Activated T-helper 1 cell treated with anti-CD3 and anti-CD28 coated beads, Interleukin-2, amount 50 U/mL, for 16 hours (primary cell): Measurements from ENCODE around the gene PRR7.
A peak's percentile ranks its signal among the peaks of the same experiment; 100 is the strongest.
"Not testable (repeated sequence)": the region's sequence is repeated elsewhere in the genome, so short reads cannot be mapped to it uniquely, and the experiment has no call there.

Experiments
- DNase-seq, 2 donors: peaks; one replicate each; pipeline ENCODE4 v3.0.0-alpha.2; 2020; ENCODE audit warnings: low read depth in 1 of 2, low spot score in 1 of 2

The PRR7 gene

GRCh38 chr5:177446200-177447065 is at the start of gene PRR7:
Gene PRR7, plus strand, starts transcription at chr5:177446814. Its CDS starts 8,254 bp downstream, at chr5:177455068.
- peak; percentile 39 to 67 for DNase-seq

- DNase-seq = no peak
These were observed 48.7 kb upstream of the PRR7 start for GRCh38 chr5:177397875-177398390.

GRCh38 chr5:177399997-177400868 is 46.4 kb upstream of the PRR7 start, which contains the start of gene PFN3:
Gene PFN3, minus strand, starts transcription at chr5:177400661. Its CDS starts 85 bp downstream, at chr5:177400576.
- DNase-seq = no peak

- peak; percentile 48 to 57 for DNase-seq
These were observed 44.2 kb upstream of the PRR7 start for GRCh38 chr5:177402271-177403043.

- peak in 1 of 2 donors; percentile 41 for DNase-seq
These were observed 43.4 kb upstream of the PRR7 start for GRCh38 chr5:177403102-177403791.

- peak; percentile 63 to 73 for DNase-seq
These were observed 42.6 kb upstream of the PRR7 start for GRCh38 chr5:177403792-177404640.

GRCh38 chr5:177404641-177405179 is 41.9 kb upstream of the PRR7 start:
- no peak for DNase-seq

GRCh38 chr5:177405312-177405711 is 41.3 kb upstream of the PRR7 start:
- DNase-seq = no peak

- DNase-seq = no peak
These were observed 40.8 kb upstream of the PRR7 start for GRCh38 chr5:177405805-177406204.

- DNase-seq = no peak
These were observed 37.4 kb upstream of the PRR7 start, which contains the start of gene F12 for GRCh38 chr5:177409043-177409801. Gene F12, minus strand, starts transcription at chr5:177409564. Its CDS starts 37 bp downstream, at chr5:177409527.

GRCh38 chr5:177410575-177410974 is 36.0 kb upstream of the PRR7 start:
- no peak for DNase-seq

- no peak for DNase-seq
These were observed 33.9 kb upstream of the PRR7 start for GRCh38 chr5:177412603-177413233.

GRCh38 chr5:177414481-177414880 is 32.1 kb upstream of the PRR7 start:
- no peak for DNase-seq

GRCh38 chr5:177417081-177417480 is 29.5 kb upstream of the PRR7 start:
- not testable (repeated sequence) for DNase-seq

GRCh38 chr5:177419046-177419445 is 27.6 kb upstream of the PRR7 start:
- DNase-seq = no peak

- not testable (repeated sequence) for DNase-seq
These were observed 26.1 kb upstream of the PRR7 start for GRCh38 chr5:177420472-177420871.

GRCh38 chr5:177421062-177421798 is 25.4 kb upstream of the PRR7 start:
- no peak for DNase-seq
